Panc1 (cell line): ENCODE data around the gene DUSP1. TPM values are rescaled to one million over a fixed set of nuclear protein-coding genes. Genes with fewer than 3 reads are reported as not detected.

Source experiments
- ATAC-seq: fragments of 200-7000 bp; cut with Tn5 transposase; 2 replicates; pipeline ENCODE4 v1.9.1; 2020; ENCODE audit warnings: mild to moderate bottlenecking, moderate library complexity
- BruUV-seq: library from RNA; stranded (reverse); fragments of 400-500 nt; replicated peaks from 2 replicates; lab custom pipeline; 2021; lab: Mats Ljungman, UMichigan
- CTCF ChIA-PET: fragments of 300-600 bp; sonication (Branson Sonifier 250); formaldehyde crosslinking; loops from one replicate; lab custom pipeline; 2022; ENCODE audit warnings: antibody characterized with exemption; lab: Charles Lee
- POLR2A ChIA-PET: fragments of 300-600 bp; sonication (Branson Sonifier 250); formaldehyde crosslinking; loops from one replicate; lab custom pipeline; 2022; ENCODE audit warnings: antibody characterized with exemption; lab: Charles Lee
- DNase-seq: peaks from one replicate; pipeline ENCODE4 v3.0.0-alpha.2; 2010; ENCODE audit warnings: low read depth, low spot score
- H3K27ac ChIP-seq: 2 replicates; pipeline ENCODE4 v1.5.1; 2011; ENCODE audit warnings: mild to moderate bottlenecking, low read length, inconsistent platforms
- H3K27me3 ChIP-seq: fragments of 200-500 bp; sonication (Bioruptor generic); 2 replicates; pipeline ENCODE4 v1.6.0; 2014; ENCODE audit warnings: low read length, inconsistent platforms; ENCODE audit not compliant: control insufficient read depth, insufficient read depth
- H3K36me3 ChIP-seq: fragments of 200-500 bp; sonication (Bioruptor generic); 2 replicates; pipeline ENCODE4 v1.5.1; 2014; ENCODE audit warnings: inconsistent platforms, mild to moderate bottlenecking, low read length, moderate library complexity; ENCODE audit not compliant: control insufficient read depth, insufficient read depth
- H3K4me1 ChIP-seq: 2 replicates; pipeline ENCODE4 v1.5.1; 2011; ENCODE audit warnings: inconsistent platforms, mild to moderate bottlenecking, low read length, moderate library complexity; ENCODE audit not compliant: control insufficient read depth, insufficient read depth
- H3K4me3 ChIP-seq, 2 experiments: 2 replicates each; pipeline ENCODE4 v1.5.1; 2011 to 2012; ENCODE audit warnings: low read depth in 2 of 2, low read length in 2 of 2, mild to moderate bottlenecking in 2 of 2, inconsistent platforms in 1 of 2, moderate library complexity in 1 of 2
- H3K9me3 ChIP-seq: fragments of 200-500 bp; sonication (Bioruptor generic); 2 replicates; pipeline ENCODE4 v1.5.1; 2014; ENCODE audit warnings: low read depth, mild to moderate bottlenecking, inconsistent platforms, low read length, moderate library complexity; ENCODE audit not compliant: control insufficient read depth, insufficient read depth
- CTCF ChIP-seq: fragments of 450-650 bp; IDR thresholded peaks from 2 replicates; pipeline ENCODE4 v1.5.1; 2017; ENCODE audit warnings: mild to moderate bottlenecking
- POLR2AphosphoS5 ChIP-seq: IDR thresholded peaks from 2 replicates; pipeline ENCODE4 v1.6.1; 2012; ENCODE audit warnings: mild to moderate bottlenecking, low read depth, low read length, moderate library complexity
- REST ChIP-seq, 2 experiments: IDR thresholded peaks; 2 replicates each; pipeline ENCODE4 v1.6.1; 2011 to 2012; ENCODE audit warnings: low read depth in 2 of 2, control low read depth in 1 of 2, low read length in 1 of 2, mild to moderate bottlenecking in 1 of 2, moderate library complexity in 1 of 2; ENCODE audit not compliant: insufficient read depth in 1 of 2
- SIN3A ChIP-seq: IDR thresholded peaks from 2 replicates; pipeline ENCODE4 v1.6.1; 2012; ENCODE audit warnings: low read depth, mild to moderate bottlenecking, low read length, moderate library complexity, borderline replicate concordance; ENCODE audit not compliant: insufficient read depth
- TCF7L2 ChIP-seq: IDR thresholded peaks from 2 replicates; pipeline ENCODE4 v1.6.1; 2011; ENCODE audit warnings: mild to moderate bottlenecking, low read depth, low read length, inconsistent platforms
- in situ Hi-C: cut with HindIII; loops from 2 replicates; pipeline ENCODE4 v1.10.0; 2016; ENCODE audit warnings: low sequenced_read_pairs, low pct_unique_long_range_greater_than_20kb
- intact Hi-C: fragments of 100-400 bp; cut with micrococcal nuclease; formaldehyde crosslinking; loops from one replicate; pipeline ENCODE4 v1.10.0; 2022; ENCODE audit not compliant: unreplicated experiment
- total RNA-seq: library from RNA; stranded (reverse); gene quantifications from one replicate; pipeline ENCODE4 v1.2.1, GENCODE V29; 2021; ENCODE audit not compliant: unreplicated experiment

DUSP1 gene
- total RNA-seq, 1 experiment from 2014 or later, result 79.9 TPM

GRCh38 chr5:172745406-172745805 is 25.6 kb downstream of the DUSP1 start:
- Histone ChIP-seq H3K27ac (no peak overlapping the region), H3K4me1 (peaks cover 9% of the 10 kb centered on the region; the same call in 1 of the 2 replicates), H3K36me3 (no peaks in the 10 kb centered on the region), H3K27me3 (no peaks in the 10 kb centered on the region), H3K9me3 (no peaks in the 10 kb centered on the region; the same call in 1 of the 2 replicates), H3K4me3 (no peak overlapping the region)
- intact Hi-C loops, result no loop called here
- no peak for TF ChIP-seq CTCF
- no peak for TF ChIP-seq REST (IDR thresholded peaks at IDR 0.05; ENCODE audit: insufficient read depth in 1 of 2, low read depth in 2 of 2, low read length in 1 of 2)
- no peak for TF ChIP-seq TCF7L2
- TF ChIP-seq POLR2AphosphoS5, result no peak
- no peak for TF ChIP-seq SIN3A
- ChIA-PET POLR2A (interaction anchor here (0.6 kb wide), 1 partner anchor 103 kb away, joined by 3 read pairs; no protein-coding TSS in a partner anchor), CTCF (no interaction called here)
- no peak for ATAC-seq
- in situ Hi-C loops, result no loop called here
- BruUV-seq, result no TSS peak
- DNase-seq, result no peak

- H3K36me3 ChIP-seq, result no peaks in the 10 kb centered on the region
- DNase-seq, result no peak
- no TSS peak for BruUV-seq
- TF ChIP-seq TCF7L2 (no peak), SIN3A (no peak), CTCF (no peak), POLR2AphosphoS5 (no peak), REST (IDR thresholded peaks at IDR 0.05; ENCODE audit: insufficient read depth in 1 of 2, low read depth in 2 of 2, low read length in 1 of 2) (no peak)
- in situ Hi-C loops (no loop called here), intact Hi-C loops (no loop called here)
- H3K27ac ChIP-seq, result no peak overlapping the region
- ATAC-seq, result no peak; the same call in 1 of the 2 replicates
- peaks cover 9% of the 10 kb centered on the region; the same call in 1 of the 2 replicates for H3K4me1 ChIP-seq
- CTCF ChIA-PET, result no interaction called here
- H3K9me3 ChIP-seq, result no peaks in the 10 kb centered on the region; the same call in 1 of the 2 replicates
- POLR2A ChIA-PET, result no interaction called here
- no peaks in the 10 kb centered on the region for H3K27me3 ChIP-seq
- no peak overlapping the region for H3K4me3 ChIP-seq
Measured at GRCh38 chr5:172744123-172745104, 26.6 kb downstream of the DUSP1 start.
